Smooth muscle cell of trachea (primary cell): ENCODE measurements around the gene KRIT1. TPM values are rescaled to one million over a fixed set of nuclear protein-coding genes. Genes with fewer than 3 reads are reported as not detected.

Experiments used
- total RNA-seq: library from RNA; depleted of rRNA; stranded (reverse); fragments of >200 nt; gene quantifications from 2 replicates; pipeline ENCODE4 v1.2.1, GENCODE V29; 2014

KRIT1 gene
- 51.9 and 72.3 TPM in 2 replicates for total RNA-seq

GRCh38 chr7:92245487-92246359 is at the start of gene KRIT1, which contains the start of gene ANKIB1:
TSS of gene KRIT1 (minus strand) at chr7:92245914. CDS start at chr7:92242135, 3,779 bp downstream.
TSS of gene ANKIB1 (plus strand) at chr7:92245974. CDS start at chr7:92294979, 49,005 bp downstream.

GRCh38 chr7:92178928-92179924 is 66.5 kb downstream of the KRIT1 start, which contains the start of gene LRRD1:
TSS of gene LRRD1 (minus strand) at chr7:92179142. CDS start at chr7:92165202, 13,940 bp downstream.

Other genes with a start within 250 kb of the KRIT1 start
- 179 and 232 TPM in 2 replicates for gene CYP51A1, start 111.4 kb downstream of the KRIT1 start, total RNA-seq
- gene LRRD1, start 66.8 kb downstream of the KRIT1 start, total RNA-seq, result 0.15 TPM in 1 of 2 replicates, not detected in the other
- gene ANKIB1, start 60 bp upstream of the KRIT1 start, total RNA-seq, result 58.6 and 65.2 TPM in 2 replicates
- gene GATAD1, start 201.6 kb upstream of the KRIT1 start, total RNA-seq, result 26.9 and 30.8 TPM in 2 replicates
- not detected in 2 replicates for gene ERVW-1, start 232.0 kb upstream of the KRIT1 start, total RNA-seq